Measurements from ENCODE around the gene ZNF564.

Gene ZNF564

DNA sequence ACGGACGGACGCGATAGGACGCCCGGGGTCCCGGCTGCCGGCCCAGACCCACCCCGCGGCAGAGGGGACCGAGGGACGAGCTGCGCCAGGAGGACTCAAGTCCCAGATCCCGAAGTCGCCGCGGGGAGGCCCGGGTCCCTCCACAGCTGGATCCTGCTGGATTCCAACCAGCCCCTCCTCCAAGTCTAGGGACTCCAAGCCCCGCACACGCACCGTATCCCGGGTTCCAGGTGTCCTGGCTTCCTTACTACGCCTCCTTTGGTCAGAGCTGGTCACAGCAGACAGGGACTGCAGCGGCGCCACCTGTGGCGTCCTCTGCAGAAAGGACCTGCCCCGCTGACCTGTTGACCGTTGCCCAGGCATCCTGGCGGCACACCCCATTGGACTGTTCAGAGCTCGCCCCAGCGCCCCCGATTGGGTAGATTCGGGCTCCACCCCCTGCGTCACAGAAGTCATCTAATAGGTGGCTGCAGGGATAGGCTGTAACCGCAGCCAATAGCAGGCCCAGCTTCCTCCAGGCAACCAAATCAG, 37.7 kb downstream of the ZNF564 start:
- no peaks in the 10 kb centered on the region for H3K36me3 ChIP-seq (ENCODE audit: low read depth)
- H3K4me1 ChIP-seq (ENCODE audit: insufficient read depth, poor library complexity, severe bottlenecking), result no peaks in the 10 kb centered on the region
- TF ChIP-seq CTCF (IDR thresholded peaks at IDR 0.05; ENCODE audit: poor library complexity, severe bottlenecking), result no peak
- H3K9me3 ChIP-seq (ENCODE audit: severe bottlenecking), result peaks cover 4% of the 10 kb centered on the region
- H3K27me3 ChIP-seq (ENCODE audit: insufficient read depth, poor library complexity, severe bottlenecking), result no peaks in the 10 kb centered on the region
- ATAC-seq (ENCODE audit: low read depth), result no peak
- H3K4me3 ChIP-seq (ENCODE audit: severe bottlenecking), result no peak overlapping the region
- H3K27ac ChIP-seq (ENCODE audit: poor library complexity, severe bottlenecking), result no peak overlapping the region
- peak; percentile 54 for DNase-seq (ENCODE audit: low spot score)

- Histone ChIP-seq H3K27ac (ENCODE audit: poor library complexity, severe bottlenecking) (no peak overlapping the region), H3K4me1 (ENCODE audit: insufficient read depth, poor library complexity, severe bottlenecking) (peaks cover 3% of the 10 kb centered on the region), H3K4me3 (ENCODE audit: severe bottlenecking) (no peak overlapping the region), H3K27me3 (ENCODE audit: insufficient read depth, poor library complexity, severe bottlenecking) (no peaks in the 10 kb centered on the region), H3K36me3 (ENCODE audit: low read depth) (no peaks in the 10 kb centered on the region), H3K9me3 (ENCODE audit: severe bottlenecking) (no peaks in the 10 kb centered on the region)
- no peak for ATAC-seq (ENCODE audit: low read depth)
- no peak for TF ChIP-seq CTCF (IDR thresholded peaks at IDR 0.05; ENCODE audit: poor library complexity, severe bottlenecking)
- DNase-seq (ENCODE audit: low spot score), result no peak
Observed at GRCh38 chr19:12497032-12497431, 54.2 kb downstream of the ZNF564 start.

- Histone ChIP-seq H3K9me3 (ENCODE audit: severe bottlenecking) (no peaks in the 10 kb centered on the region), H3K27ac (ENCODE audit: poor library complexity, severe bottlenecking) (no peak overlapping the region), H3K4me3 (ENCODE audit: severe bottlenecking) (no peak overlapping the region), H3K27me3 (ENCODE audit: insufficient read depth, poor library complexity, severe bottlenecking) (no peaks in the 10 kb centered on the region), H3K36me3 (ENCODE audit: low read depth) (no peaks in the 10 kb centered on the region), H3K4me1 (ENCODE audit: insufficient read depth, poor library complexity, severe bottlenecking) (peaks cover 3% of the 10 kb centered on the region)
- TF ChIP-seq CTCF (IDR thresholded peaks at IDR 0.05; ENCODE audit: poor library complexity, severe bottlenecking), result no peak
- DNase-seq (ENCODE audit: low spot score) (no peak), ATAC-seq (ENCODE audit: low read depth) (no peak)
Observed at GRCh38 chr19:12496480-12496879, 54.8 kb downstream of the ZNF564 start.

DNA sequence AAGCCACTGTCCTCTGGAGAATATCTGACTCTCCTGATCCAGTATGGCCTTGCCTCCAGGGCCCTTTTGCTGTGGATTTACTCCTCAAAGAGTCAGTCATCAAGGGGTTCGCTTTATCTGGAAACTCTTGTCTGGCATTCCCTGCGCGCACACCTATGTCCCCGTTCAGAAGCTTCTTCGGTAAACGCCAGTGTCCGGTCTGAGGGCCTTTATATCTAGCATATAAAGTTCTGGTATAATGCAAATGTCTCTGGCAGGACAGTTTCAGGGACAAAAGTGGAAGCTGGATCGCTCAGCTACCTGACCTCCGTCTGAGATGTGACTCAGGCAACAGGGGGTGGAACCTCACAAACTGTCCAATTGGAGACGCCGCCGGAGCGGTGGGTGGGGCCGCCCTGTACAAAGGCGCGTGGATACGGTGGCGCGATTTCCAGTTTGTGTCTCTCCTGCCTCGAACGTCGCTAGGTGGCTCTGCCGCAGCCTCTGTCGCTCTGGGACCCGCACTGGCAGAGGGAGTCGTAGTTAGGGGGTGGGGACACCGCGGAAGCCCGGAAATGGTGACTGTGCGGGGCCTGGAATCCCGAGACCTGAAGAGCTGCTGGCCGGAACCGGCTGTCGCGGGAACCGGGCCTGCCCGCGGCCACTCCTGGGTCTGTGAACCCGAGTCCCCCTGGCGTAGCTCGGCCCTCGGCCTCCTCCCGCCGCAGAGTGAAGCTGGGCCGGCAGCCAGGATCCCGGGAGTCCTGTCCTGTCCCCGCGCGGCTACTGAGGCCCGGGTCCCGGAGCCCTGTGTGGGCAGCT, 56.1 kb downstream of the ZNF564 start:
- peak; percentile 99 for ATAC-seq (ENCODE audit: low read depth)

More for the DNA sequence above, 56.1 kb downstream of the ZNF564 start:
- H3K27ac ChIP-seq (ENCODE audit: poor library complexity, severe bottlenecking), result no peak overlapping the region
- peak; percentile 57 for TF ChIP-seq CTCF (IDR thresholded peaks at IDR 0.05; ENCODE audit: poor library complexity, severe bottlenecking)
- no peaks in the 10 kb centered on the region for H3K27me3 ChIP-seq (ENCODE audit: insufficient read depth, poor library complexity, severe bottlenecking)
- DNase-seq (ENCODE audit: low spot score), result peak; percentile 82
- peak overlapping the region; percentile 47 for H3K4me3 ChIP-seq (ENCODE audit: severe bottlenecking)
- peaks cover 3% of the 10 kb centered on the region for H3K4me1 ChIP-seq (ENCODE audit: insufficient read depth, poor library complexity, severe bottlenecking)
- no peaks in the 10 kb centered on the region for H3K9me3 ChIP-seq (ENCODE audit: severe bottlenecking)
- H3K36me3 ChIP-seq (ENCODE audit: low read depth), result no peaks in the 10 kb centered on the region

Data from RWPE2 (cell line).